Measurements from ENCODE around the gene ANTXRL.
"Not testable (repeated sequence)": the region's sequence is repeated elsewhere in the genome, so short reads cannot be mapped to it uniquely, and the experiment has no call there.

ANTXRL gene

DNA sequence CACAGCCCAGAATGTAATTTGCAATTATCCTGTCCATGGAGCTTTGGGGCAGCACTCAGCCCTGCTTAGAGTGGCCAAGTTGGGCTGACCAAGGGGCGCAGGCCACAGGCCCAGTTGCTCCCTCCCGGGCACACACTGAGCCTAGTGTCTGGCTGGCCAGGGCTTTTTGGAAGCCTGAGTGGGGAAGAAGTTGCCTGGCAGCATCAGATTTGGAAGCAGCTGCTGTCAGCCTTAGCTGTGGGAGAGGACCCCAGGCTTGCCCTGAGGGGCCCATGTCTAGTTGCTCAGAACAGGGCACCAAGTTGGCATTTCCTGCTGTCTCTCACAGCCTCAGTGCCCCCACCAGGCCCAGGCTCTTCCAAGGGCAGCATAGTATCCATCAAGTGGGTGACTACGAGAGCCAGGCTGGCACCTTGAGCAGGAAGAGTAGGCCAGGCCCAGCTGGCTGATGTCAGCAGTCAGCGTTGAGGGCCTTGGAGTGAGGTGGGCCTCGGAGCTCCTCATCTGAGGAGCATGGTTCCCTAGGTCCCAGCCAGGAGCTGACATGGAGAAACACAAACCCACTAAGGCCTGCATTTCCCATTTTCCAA, 14.4 kb downstream of the ANTXRL start:
- Histone ChIP-seq H3K27me3 (ENCODE audit: control insufficient read depth, insufficient read depth, low read length) (peaks cover 6% of the 10 kb centered on the region), H3K9me3 (replicated peaks; ENCODE audit: low read length) (no peaks in the 10 kb centered on the region), H3K36me3 (ENCODE audit: insufficient read depth, low read length) (no peaks in the 10 kb centered on the region), H3K4me1 (ENCODE audit: control insufficient read depth, insufficient read depth, low read length) (no peaks in the 10 kb centered on the region), H3K9ac (ENCODE audit: low read depth, low read length) (no peak overlapping the region), H3K4me2 (ENCODE audit: low read length) (no peak overlapping the region), H3K4me3 (ENCODE audit: low read length) (no peak overlapping the region)

DNA sequence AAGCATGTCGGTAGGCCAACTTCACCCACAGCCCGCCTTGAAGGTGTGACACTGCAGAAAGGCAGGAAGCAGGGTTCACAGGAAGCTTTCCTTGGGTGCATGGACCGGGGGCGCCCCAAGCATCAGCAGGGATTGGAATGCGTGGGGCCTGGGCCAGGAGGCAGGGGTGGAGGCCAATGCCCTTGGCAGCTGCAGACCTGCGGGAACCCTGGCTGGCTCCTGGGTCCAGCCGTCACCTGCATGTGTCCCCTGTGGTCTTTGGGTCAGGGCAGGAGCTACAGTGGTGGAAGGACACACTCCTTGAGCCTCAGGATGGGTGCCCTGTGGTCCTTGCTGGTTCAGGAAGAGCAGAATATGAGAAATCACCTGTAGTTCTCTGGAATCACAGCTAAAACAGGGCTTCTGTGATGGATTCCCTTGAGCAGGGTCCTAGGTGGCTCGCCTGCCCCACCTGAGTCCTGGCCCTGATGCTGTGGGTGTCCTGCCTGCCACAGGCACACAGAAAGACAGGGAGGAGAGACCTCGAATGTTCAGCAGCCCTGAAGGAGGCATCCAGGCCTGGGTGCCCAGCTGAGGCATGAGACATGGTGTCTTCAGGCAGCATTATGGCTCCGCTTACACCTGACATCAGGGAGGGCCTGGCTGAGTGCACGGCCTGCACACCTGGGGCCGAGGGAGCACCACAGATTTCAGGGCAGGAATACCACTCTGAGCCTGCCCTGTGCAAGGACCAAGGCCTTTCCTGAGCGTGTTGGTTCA, 15.1 kb downstream of the ANTXRL start:
- no peaks in the 10 kb centered on the region for H3K4me1 ChIP-seq (ENCODE audit: control insufficient read depth, insufficient read depth, low read length)
- no peak overlapping the region for H3K9ac ChIP-seq (ENCODE audit: low read depth, low read length)
- H3K4me3 ChIP-seq (ENCODE audit: low read length) = no peak overlapping the region
- H3K36me3 ChIP-seq (ENCODE audit: insufficient read depth, low read length) = no peaks in the 10 kb centered on the region
- H3K4me2 ChIP-seq (ENCODE audit: low read length) = no peak overlapping the region
- H3K9me3 ChIP-seq (replicated peaks; ENCODE audit: low read length) = no peaks in the 10 kb centered on the region
- H3K27me3 ChIP-seq (ENCODE audit: control insufficient read depth, insufficient read depth, low read length) = peaks cover 6% of the 10 kb centered on the region

DNA sequence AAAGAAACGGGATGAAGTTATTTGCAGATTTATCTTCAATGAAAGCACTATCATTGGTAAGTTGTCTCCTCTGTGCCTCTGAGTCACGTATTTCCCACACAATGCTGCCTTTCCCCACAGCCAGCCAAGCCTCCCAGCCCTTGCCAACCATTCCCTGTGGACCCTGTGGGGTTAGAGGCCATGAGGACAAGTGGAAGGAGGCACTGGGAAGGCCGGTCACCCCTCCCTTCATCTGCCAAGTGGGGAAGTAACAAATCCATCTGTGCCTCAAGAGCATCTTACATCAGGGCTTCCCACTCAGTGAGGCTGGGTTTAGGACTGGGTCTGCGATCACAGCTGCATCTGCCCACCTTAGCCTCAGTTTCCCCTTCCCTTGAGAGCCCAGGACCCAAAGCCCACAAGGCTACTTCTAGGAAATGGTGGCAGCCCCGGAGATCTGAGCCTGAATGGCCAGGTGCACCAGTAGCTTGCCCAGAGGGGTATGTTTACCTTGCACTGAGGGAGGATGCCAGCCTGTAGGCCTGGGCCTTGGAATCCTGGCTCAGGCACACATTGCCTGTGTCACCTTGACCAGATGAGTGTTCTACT, 16.1 kb downstream of the ANTXRL start:
- H3K9ac ChIP-seq (ENCODE audit: low read depth, low read length); H3K4me1 ChIP-seq (ENCODE audit: control insufficient read depth, insufficient read depth, low read length); H3K9me3 ChIP-seq (replicated peaks; ENCODE audit: low read length); H3K4me3 ChIP-seq (ENCODE audit: low read length); H3K27me3 ChIP-seq (ENCODE audit: control insufficient read depth, insufficient read depth, low read length); H3K36me3 ChIP-seq (ENCODE audit: insufficient read depth, low read length); H3K4me2 ChIP-seq (ENCODE audit: low read length): not testable (repeated sequence)

DNA sequence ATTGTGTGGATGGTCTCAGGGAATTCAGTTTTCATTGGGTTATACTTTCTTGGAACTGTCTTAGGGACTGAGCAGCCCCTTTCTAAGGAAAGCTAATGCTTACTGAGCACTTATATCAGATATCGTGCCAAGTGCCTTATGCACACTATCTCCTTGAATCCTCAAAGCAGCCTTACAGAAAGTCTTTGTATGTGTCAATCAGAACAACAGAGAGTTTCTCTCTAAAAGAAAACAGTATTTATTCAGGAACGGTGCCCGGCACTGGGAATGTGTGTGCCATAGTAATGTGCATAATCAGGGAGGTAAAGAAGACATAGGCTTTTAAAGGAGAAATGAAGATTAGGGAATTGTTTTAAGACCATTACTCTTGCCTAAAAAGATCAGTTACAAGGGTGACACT, 17.3 kb downstream of the ANTXRL start:
- H3K9ac ChIP-seq (ENCODE audit: low read depth, low read length) = no peak overlapping the region
- no peaks in the 10 kb centered on the region for H3K9me3 ChIP-seq (replicated peaks; ENCODE audit: low read length)
- no peaks in the 10 kb centered on the region for H3K36me3 ChIP-seq (ENCODE audit: insufficient read depth, low read length)
- H3K4me2 ChIP-seq (ENCODE audit: low read length) = no peak overlapping the region
- H3K27me3 ChIP-seq (ENCODE audit: control insufficient read depth, insufficient read depth, low read length) = peaks cover 6% of the 10 kb centered on the region
- no peaks in the 10 kb centered on the region for H3K4me1 ChIP-seq (ENCODE audit: control insufficient read depth, insufficient read depth, low read length)
- no peak overlapping the region for H3K4me3 ChIP-seq (ENCODE audit: low read length)

DNA sequence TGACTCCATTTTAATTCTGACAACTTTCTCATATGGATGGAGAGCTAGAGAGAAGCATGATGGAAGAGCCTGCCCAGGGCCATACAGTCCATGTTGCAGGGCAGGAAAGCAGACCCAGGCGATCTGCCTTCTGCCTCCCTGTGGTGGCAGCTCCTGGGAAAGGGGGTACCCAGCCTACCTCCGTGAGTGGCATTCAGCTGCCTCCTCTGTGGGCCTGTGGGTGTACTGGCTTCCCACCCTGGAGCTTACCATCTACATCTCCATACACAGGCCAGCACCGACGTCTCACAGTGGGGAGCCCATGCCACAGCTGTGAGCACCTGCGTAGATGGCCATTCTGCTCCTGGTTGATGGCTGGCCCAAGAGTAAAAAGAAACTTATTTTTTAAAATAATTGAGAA, 17.9 kb downstream of the ANTXRL start:
- H3K36me3 ChIP-seq (ENCODE audit: insufficient read depth, low read length); H3K9ac ChIP-seq (ENCODE audit: low read depth, low read length); H3K27me3 ChIP-seq (ENCODE audit: control insufficient read depth, insufficient read depth, low read length): not testable (repeated sequence)

DNA sequence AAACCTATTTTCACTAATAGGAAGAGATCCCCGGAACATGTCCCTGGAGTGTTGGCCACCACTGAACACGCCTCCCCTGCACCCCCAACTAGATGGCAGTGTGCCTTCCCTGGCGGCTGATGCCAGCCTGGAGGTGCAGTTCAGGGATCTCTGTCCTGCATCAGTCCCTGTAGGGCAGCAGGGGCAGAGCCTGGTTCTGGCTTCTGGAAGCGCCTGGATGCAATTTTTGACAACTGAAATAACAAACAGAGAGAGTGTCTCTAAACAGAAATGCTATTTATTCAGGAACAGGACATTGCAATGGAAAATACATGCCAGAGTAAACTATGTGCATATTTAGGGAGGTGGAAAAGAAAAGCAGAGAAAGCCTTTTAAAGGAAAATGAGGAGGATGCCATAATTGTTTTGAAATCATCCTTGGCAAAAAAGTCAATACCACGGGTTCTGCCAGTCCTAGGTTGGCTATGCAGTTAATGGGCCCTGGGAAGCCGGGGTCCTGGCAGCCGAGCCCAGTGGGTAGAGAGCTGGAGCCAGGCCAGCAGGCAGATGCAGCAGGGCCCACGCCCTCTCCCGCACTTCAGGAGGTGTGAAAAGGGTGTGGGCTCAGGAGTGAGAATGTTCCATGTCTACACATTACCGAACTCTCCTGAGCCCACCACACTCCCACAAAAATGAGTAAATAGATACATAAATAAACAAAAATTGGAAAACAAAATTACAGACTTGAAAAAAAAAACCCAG, 18.5 kb downstream of the ANTXRL start:
- no peaks in the 10 kb centered on the region for H3K9me3 ChIP-seq (replicated peaks; ENCODE audit: low read length)
- no peak overlapping the region for H3K9ac ChIP-seq (ENCODE audit: low read depth, low read length)
- H3K27me3 ChIP-seq (ENCODE audit: control insufficient read depth, insufficient read depth, low read length) = no peaks in the 10 kb centered on the region

More for the DNA sequence above, 17.9 kb downstream of the ANTXRL start:
- H3K4me2 ChIP-seq (ENCODE audit: low read length); H3K9me3 ChIP-seq (replicated peaks; ENCODE audit: low read length); H3K4me1 ChIP-seq (ENCODE audit: control insufficient read depth, insufficient read depth, low read length); H3K4me3 ChIP-seq (ENCODE audit: low read length): not testable (repeated sequence)

DNA sequence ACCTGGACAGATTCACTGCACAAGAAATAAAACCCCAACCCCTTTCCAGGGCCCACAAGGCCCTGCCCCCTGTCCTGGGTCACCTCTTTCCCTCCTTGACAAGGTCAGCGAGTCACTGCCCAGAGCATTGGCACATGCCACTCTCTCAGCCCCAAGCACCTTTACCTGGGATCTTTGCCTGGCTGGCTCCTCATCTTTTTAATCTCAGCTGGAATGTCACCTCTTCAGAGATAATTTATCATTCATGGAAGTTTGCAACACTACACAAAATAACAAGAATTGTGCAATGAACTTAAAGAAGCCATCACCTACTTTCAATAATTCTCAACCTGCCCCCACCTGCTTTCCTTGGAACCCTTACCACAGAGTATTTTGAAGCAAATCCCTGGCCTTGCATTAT, 19.2 kb downstream of the ANTXRL start:
- Histone ChIP-seq H3K27me3 (ENCODE audit: control insufficient read depth, insufficient read depth, low read length) (no peaks in the 10 kb centered on the region), H3K4me2 (ENCODE audit: low read length) (no peak overlapping the region), H3K4me1 (ENCODE audit: control insufficient read depth, insufficient read depth, low read length) (no peaks in the 10 kb centered on the region), H3K4me3 (ENCODE audit: low read length) (no peak overlapping the region), H3K9me3 (replicated peaks; ENCODE audit: low read length) (no peaks in the 10 kb centered on the region), H3K36me3 (ENCODE audit: insufficient read depth, low read length) (no peaks in the 10 kb centered on the region), H3K9ac (ENCODE audit: low read depth, low read length) (no peak overlapping the region)

More for the DNA sequence above, 18.5 kb downstream of the ANTXRL start:
- Histone ChIP-seq H3K4me2 (ENCODE audit: low read length) (no peak overlapping the region), H3K4me3 (ENCODE audit: low read length) (no peak overlapping the region), H3K36me3 (ENCODE audit: insufficient read depth, low read length) (no peaks in the 10 kb centered on the region), H3K4me1 (ENCODE audit: control insufficient read depth, insufficient read depth, low read length) (no peaks in the 10 kb centered on the region)

DNA sequence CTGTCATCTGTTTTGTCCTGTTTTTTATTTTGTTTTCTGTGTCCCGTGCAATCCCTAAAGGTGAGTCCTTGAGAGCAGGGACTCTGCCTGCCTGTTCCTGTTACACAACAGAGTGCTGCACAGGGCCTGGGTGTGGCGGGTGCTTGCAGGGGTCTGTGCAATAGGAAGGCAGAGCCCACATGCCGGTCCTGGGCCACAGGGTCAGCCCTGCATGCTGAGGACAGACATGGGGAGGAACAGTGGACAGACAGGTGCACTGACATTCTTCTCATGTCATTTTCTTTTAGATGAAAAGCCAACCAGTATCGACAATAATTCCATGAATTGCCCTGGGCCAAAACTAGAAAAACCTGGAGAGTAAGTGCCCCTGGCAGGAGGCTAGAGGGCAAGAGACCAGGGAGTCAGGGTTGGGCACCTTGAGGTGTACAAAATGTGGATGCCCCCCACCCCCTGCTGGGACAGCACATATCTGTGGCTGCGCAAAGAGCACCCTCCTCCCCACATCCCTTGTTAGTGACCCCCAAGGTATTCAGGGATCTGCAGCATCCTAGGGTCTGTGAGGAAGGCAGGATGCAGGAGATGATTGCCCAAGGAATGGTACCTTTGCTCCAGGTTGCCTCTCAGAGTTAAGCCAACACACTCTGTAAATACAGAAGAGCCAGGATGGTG, 19.9 kb downstream of the ANTXRL start:
- no peak overlapping the region for H3K4me3 ChIP-seq (ENCODE audit: low read length)
- H3K36me3 ChIP-seq (ENCODE audit: insufficient read depth, low read length) = no peaks in the 10 kb centered on the region
- H3K9ac ChIP-seq (ENCODE audit: low read depth, low read length) = no peak overlapping the region
- no peaks in the 10 kb centered on the region for H3K27me3 ChIP-seq (ENCODE audit: control insufficient read depth, insufficient read depth, low read length)
- H3K4me2 ChIP-seq (ENCODE audit: low read length) = no peak overlapping the region
- no peaks in the 10 kb centered on the region for H3K9me3 ChIP-seq (replicated peaks; ENCODE audit: low read length)
- H3K4me1 ChIP-seq (ENCODE audit: control insufficient read depth, insufficient read depth, low read length) = no peaks in the 10 kb centered on the region

DNA sequence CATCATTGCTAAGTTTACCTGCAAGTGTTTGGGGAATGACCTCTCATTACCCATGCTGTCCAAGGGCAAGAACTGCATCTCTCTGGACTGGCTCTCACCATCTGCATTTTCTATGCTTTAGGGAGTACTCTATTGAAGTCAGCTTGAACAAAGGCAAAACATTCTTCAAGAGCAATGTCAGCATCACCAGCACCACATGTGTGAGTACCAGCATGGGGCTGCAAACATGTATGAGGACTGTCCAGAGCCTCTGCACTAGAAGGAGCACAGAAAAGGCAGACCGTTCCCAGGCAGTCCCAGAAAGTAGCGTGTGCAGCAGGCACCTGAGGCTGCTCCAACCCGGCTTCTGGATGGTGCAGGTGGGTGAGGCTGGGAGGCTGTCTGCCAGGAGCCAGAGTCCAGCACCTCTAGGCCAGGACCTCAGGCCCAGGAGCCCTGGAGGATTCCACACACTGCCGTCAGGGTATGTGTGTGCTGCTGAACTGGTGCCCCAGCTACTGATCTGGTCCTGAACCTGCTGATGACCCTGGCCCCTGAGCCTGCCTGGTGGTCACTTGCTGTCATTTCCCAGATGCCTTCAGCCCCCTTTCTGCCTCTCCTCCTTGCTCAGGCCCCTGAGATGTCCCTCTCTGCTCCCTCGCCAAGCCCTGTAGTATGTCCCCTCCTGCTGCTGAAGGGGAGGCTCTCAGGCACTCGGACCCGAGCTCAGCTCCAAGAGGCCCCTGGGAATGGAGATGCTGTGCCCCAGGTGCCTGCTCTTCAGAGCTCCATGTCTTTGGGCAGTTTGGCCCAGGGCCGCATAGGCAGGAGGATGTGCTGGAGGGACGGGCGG, 20.7 kb downstream of the ANTXRL start:
- Histone ChIP-seq H3K4me1 (ENCODE audit: control insufficient read depth, insufficient read depth, low read length) (no peaks in the 10 kb centered on the region), H3K36me3 (ENCODE audit: insufficient read depth, low read length) (no peaks in the 10 kb centered on the region), H3K9me3 (replicated peaks; ENCODE audit: low read length) (no peaks in the 10 kb centered on the region), H3K4me2 (ENCODE audit: low read length) (no peak overlapping the region), H3K9ac (ENCODE audit: low read depth, low read length) (no peak overlapping the region), H3K4me3 (ENCODE audit: low read length) (no peak overlapping the region), H3K27me3 (ENCODE audit: control insufficient read depth, insufficient read depth, low read length) (no peaks in the 10 kb centered on the region)

DNA sequence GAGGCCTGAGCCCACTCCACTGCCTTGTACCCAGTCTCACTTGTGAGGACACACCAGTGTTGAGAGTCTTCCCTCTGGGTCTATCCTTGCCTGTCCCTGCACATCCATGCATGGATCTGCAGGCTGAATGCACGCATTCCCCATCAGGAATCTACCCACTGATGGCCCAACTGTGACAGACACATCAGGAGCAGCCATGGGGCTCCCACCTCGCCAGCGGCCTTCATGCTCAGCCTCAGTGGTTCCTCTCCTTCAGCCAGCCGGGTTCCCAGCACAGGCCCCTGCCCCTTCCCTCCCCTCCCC, 21.3 kb downstream of the ANTXRL start:
- Histone ChIP-seq H3K4me2 (ENCODE audit: low read length) (no peak overlapping the region), H3K36me3 (ENCODE audit: insufficient read depth, low read length) (no peaks in the 10 kb centered on the region), H3K9me3 (replicated peaks; ENCODE audit: low read length) (no peaks in the 10 kb centered on the region), H3K4me1 (ENCODE audit: control insufficient read depth, insufficient read depth, low read length) (no peaks in the 10 kb centered on the region), H3K4me3 (ENCODE audit: low read length) (no peak overlapping the region), H3K27me3 (ENCODE audit: control insufficient read depth, insufficient read depth, low read length) (no peaks in the 10 kb centered on the region), H3K9ac (ENCODE audit: low read depth, low read length) (no peak overlapping the region)

Data from skeletal muscle satellite cell (primary cell).